ENCODE measurements around the gene TEAD4. TPM values are rescaled to one million over a fixed set of nuclear protein-coding genes. Genes with fewer than 3 reads are reported as not detected.
A peak's percentile ranks its signal among the peaks of the same experiment; 100 is the strongest.

Gene TEAD4
- total and polyA plus RNA-seq, 2 experiments from 2014 or later = 68.1 to 145 TPM

DNA sequence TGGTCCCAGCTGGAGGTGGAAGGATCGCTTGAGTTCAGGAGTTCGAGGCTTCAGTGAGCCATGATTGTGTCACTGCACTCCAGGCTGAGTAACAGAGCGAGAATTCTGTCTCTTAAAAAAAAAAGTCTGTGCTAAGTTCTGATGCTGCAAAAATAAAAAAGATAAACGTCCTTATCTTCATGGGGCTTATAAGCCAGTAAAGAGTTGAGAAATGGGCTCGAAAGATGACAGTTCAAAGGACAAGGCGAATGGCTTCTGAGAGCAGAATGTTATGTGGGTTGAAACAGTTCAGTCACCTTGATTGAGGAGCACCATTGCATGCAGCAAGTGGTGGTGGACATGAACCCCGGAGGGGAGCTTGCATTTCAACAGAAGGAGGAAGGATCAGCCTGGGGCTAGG lies 122.7 kb downstream of the TEAD4 start (continued):
- TF ChIP-seq, protein P1, sequence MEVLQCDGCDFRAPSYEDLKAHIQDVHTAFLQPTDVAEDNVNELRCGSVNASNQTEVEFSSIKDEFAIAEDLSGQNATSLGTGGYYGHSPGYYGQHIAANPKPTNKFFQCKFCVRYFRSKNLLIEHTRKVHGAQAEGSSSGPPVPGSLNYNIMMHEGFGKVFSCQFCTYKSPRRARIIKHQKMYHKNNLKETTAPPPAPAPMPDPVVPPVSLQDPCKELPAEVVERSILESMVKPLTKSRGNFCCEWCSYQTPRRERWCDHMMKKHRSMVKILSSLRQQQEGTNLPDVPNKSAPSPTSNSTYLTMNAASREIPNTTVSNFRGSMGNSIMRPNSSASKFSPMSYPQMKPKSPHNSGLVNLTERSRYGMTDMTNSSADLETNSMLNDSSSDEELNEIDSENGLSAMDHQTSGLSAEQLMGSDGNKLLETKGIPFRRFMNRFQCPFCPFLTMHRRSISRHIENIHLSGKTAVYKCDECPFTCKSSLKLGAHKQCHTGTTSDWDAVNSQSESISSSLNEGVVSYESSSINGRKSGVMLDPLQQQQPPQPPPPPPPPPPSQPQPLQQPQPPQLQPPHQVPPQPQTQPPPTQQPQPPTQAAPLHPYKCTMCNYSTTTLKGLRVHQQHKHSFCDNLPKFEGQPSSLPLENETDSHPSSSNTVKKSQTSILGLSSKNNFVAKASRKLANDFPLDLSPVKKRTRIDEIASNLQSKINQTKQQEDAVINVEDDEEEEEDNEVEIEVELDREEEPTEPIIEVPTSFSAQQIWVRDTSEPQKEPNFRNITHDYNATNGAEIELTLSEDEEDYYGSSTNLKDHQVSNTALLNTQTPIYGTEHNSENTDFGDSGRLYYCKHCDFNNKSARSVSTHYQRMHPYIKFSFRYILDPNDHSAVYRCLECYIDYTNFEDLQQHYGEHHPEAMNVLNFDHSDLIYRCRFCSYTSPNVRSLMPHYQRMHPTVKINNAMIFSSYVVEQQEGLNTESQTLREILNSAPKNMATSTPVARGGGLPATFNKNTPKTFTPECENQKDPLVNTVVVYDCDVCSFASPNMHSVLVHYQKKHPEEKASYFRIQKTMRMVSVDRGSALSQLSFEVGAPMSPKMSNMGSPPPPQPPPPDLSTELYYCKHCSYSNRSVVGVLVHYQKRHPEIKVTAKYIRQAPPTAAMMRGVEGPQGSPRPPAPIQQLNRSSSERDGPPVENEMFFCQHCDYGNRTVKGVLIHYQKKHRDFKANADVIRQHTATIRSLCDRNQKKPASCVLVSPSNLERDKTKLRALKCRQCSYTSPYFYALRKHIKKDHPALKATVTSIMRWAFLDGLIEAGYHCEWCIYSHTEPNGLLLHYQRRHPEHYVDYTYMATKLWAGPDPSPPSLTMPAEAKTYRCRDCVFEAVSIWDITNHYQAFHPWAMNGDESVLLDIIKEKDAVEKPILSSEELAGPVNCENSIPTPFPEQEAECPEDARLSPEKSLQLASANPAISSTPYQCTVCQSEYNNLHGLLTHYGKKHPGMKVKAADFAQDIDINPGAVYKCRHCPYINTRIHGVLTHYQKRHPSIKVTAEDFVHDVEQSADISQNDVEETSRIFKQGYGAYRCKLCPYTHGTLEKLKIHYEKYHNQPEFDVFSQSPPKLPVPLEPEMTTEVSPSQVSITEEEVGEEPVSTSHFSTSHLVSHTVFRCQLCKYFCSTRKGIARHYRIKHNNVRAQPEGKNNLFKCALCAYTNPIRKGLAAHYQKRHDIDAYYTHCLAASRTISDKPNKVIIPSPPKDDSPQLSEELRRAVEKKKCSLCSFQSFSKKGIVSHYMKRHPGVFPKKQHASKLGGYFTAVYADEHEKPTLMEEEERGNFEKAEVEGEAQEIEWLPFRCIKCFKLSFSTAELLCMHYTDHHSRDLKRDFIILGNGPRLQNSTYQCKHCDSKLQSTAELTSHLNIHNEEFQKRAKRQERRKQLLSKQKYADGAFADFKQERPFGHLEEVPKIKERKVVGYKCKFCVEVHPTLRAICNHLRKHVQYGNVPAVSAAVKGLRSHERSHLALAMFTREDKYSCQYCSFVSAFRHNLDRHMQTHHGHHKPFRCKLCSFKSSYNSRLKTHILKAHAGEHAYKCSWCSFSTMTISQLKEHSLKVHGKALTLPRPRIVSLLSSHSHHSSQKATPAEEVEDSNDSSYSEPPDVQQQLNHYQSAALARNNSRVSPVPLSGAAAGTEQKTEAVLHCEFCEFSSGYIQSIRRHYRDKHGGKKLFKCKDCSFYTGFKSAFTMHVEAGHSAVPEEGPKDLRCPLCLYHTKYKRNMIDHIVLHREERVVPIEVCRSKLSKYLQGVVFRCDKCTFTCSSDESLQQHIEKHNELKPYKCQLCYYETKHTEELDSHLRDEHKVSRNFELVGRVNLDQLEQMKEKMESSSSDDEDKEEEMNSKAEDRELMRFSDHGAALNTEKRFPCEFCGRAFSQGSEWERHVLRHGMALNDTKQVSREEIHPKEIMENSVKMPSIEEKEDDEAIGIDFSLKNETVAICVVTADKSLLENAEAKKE (CRISPR knock-in tag; IDR thresholded peaks at IDR 0.05) = no peak
- TF ChIP-seq CREB1 (CRISPR knock-in tag; IDR thresholded peaks at IDR 0.05; ENCODE audit: low read depth) = no peak
- TF ChIP-seq ZNF331 (CRISPR knock-in tag; IDR thresholded peaks at IDR 0.05; ENCODE audit: low read depth) = no peak
- no peak for TF ChIP-seq EZH2 (IDR thresholded peaks at IDR 0.05; ENCODE audit: low read depth, unreplicated experiment)
- TF ChIP-seq, protein P2, sequence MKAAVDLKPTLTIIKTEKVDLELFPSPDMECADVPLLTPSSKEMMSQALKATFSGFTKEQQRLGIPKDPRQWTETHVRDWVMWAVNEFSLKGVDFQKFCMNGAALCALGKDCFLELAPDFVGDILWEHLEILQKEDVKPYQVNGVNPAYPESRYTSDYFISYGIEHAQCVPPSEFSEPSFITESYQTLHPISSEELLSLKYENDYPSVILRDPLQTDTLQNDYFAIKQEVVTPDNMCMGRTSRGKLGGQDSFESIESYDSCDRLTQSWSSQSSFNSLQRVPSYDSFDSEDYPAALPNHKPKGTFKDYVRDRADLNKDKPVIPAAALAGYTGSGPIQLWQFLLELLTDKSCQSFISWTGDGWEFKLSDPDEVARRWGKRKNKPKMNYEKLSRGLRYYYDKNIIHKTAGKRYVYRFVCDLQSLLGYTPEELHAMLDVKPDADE (IDR thresholded peaks at IDR 0.05) = no peak
- no peak for TF ChIP-seq POLR2AphosphoS5 (IDR thresholded peaks at IDR 0.05; ENCODE audit: low read depth)

DNA sequence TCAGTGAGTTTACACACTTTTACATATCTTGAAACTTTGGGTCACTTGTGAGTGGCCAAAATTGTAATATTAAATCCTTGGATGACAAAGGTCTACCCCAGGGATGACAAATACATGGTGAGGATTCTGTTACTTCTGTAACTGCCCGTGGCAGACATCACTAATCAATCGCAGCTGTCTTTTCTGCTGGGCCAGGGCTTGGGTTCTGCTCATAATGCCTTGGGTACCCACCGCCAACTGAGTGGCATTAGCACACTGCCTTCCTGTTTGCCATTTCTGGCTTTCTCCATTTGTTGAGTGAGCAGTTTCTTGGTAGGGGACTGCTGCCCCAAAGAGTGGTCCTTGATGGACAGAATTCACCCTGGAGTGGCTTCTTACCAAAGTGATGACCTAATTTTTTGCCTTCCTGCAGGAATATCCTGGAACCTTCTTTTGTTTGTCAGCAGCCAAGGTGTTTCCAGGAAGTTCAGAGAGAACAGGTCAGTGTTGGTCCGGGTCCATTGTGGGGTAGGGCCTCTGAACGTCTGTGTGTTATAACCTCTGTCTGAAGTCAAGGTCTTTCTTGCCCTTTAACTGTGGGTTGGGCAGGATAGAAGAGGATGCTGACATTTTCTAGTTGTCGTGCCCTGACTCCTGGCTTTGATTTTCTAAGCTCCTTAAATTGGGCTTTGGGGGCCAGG lies 124.2 kb downstream of the TEAD4 start:
- H3K27me3 Mint-ChIP-seq (ENCODE audit: insufficient read depth, low read depth, poor library complexity) = peaks cover 19% of the 10 kb centered on the region
- no peaks in the 10 kb centered on the region for H3K9me2 ChIP-seq (ENCODE audit: insufficient read depth)
- peaks cover 13% of the 10 kb centered on the region for H3K36me3 Mint-ChIP-seq (ENCODE audit: low read depth)
- H3K36me3 ChIP-seq (ENCODE audit: insufficient read depth) = no peaks in the 10 kb centered on the region; the same call in 1 of the 2 replicates
- H3K27me3 ChIP-seq (ENCODE audit: insufficient read depth) = no peaks in the 10 kb centered on the region
- peaks cover 33% of the 10 kb centered on the region for H3K4me1 Mint-ChIP-seq
- peak overlapping the region; percentile 63 for H3K4me2 ChIP-seq
- ATAC-seq (no peak), DNase-seq (ENCODE audit: low spot score) (no peak)
- peaks cover 3% of the 10 kb centered on the region; the same call in 2 of the 3 replicates for H3K9me3 Mint-ChIP-seq
- peaks cover 10% of the 10 kb centered on the region for H3K79me2 ChIP-seq (replicated peaks; ENCODE audit: insufficient read depth)
- H3K27ac ChIP-seq (ENCODE audit: low read depth) = peak overlapping the region; percentile 39; the same call in 1 of the 2 replicates
- H2AFZ ChIP-seq = no peak overlapping the region
- peaks cover 21% of the 10 kb centered on the region for H3K4me1 ChIP-seq (ENCODE audit: insufficient read depth)
- H3K4me3 Mint-ChIP-seq = no peak overlapping the region
- H4K20me1 ChIP-seq (replicated peaks; ENCODE audit: insufficient read depth) = peaks cover 12% of the 10 kb centered on the region; the same call in 1 of the 2 replicates
- no peak overlapping the region for H3K4me3 ChIP-seq
- H3K27ac Mint-ChIP-seq = no peak overlapping the region
- 0 out of 2 replicates have a peak, but pooled peaks cover 9% of the 10 kb centered on the region for H3F3A ChIP-seq (replicated peaks; ENCODE audit: low read depth)
- TF ChIP-seq, protein P3, sequence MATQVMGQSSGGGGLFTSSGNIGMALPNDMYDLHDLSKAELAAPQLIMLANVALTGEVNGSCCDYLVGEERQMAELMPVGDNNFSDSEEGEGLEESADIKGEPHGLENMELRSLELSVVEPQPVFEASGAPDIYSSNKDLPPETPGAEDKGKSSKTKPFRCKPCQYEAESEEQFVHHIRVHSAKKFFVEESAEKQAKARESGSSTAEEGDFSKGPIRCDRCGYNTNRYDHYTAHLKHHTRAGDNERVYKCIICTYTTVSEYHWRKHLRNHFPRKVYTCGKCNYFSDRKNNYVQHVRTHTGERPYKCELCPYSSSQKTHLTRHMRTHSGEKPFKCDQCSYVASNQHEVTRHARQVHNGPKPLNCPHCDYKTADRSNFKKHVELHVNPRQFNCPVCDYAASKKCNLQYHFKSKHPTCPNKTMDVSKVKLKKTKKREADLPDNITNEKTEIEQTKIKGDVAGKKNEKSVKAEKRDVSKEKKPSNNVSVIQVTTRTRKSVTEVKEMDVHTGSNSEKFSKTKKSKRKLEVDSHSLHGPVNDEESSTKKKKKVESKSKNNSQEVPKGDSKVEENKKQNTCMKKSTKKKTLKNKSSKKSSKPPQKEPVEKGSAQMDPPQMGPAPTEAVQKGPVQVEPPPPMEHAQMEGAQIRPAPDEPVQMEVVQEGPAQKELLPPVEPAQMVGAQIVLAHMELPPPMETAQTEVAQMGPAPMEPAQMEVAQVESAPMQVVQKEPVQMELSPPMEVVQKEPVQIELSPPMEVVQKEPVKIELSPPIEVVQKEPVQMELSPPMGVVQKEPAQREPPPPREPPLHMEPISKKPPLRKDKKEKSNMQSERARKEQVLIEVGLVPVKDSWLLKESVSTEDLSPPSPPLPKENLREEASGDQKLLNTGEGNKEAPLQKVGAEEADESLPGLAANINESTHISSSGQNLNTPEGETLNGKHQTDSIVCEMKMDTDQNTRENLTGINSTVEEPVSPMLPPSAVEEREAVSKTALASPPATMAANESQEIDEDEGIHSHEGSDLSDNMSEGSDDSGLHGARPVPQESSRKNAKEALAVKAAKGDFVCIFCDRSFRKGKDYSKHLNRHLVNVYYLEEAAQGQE (IDR thresholded peaks at IDR 0.05; ENCODE audit: unreplicated experiment) = no peak
- TF ChIP-seq CREB1 (CRISPR knock-in tag; IDR thresholded peaks at IDR 0.05; ENCODE audit: low read depth) (no peak), EZH2 (IDR thresholded peaks at IDR 0.05; ENCODE audit: low read depth, unreplicated experiment) (no peak), JUNB (IDR thresholded peaks at IDR 0.05; ENCODE audit: unreplicated experiment) (no peak)
- TF ChIP-seq, protein P2 (IDR thresholded peaks at IDR 0.05) = no peak
- TF ChIP-seq, protein P4, sequence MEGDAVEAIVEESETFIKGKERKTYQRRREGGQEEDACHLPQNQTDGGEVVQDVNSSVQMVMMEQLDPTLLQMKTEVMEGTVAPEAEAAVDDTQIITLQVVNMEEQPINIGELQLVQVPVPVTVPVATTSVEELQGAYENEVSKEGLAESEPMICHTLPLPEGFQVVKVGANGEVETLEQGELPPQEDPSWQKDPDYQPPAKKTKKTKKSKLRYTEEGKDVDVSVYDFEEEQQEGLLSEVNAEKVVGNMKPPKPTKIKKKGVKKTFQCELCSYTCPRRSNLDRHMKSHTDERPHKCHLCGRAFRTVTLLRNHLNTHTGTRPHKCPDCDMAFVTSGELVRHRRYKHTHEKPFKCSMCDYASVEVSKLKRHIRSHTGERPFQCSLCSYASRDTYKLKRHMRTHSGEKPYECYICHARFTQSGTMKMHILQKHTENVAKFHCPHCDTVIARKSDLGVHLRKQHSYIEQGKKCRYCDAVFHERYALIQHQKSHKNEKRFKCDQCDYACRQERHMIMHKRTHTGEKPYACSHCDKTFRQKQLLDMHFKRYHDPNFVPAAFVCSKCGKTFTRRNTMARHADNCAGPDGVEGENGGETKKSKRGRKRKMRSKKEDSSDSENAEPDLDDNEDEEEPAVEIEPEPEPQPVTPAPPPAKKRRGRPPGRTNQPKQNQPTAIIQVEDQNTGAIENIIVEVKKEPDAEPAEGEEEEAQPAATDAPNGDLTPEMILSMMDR (conservative IDR thresholded peaks at IDR 0.05; ENCODE audit: low read depth in 2 of 2) = no peak
